ENCODE data around the gene OR14C36. TPM values are rescaled to one million over a fixed set of nuclear protein-coding genes. Genes with fewer than 3 reads are reported as not detected.

Gene OR14C36
- total and polyA plus RNA-seq, 2 donors (not counting 1 experiment from before 2014, with no cell fraction given) = not detected

DNA sequence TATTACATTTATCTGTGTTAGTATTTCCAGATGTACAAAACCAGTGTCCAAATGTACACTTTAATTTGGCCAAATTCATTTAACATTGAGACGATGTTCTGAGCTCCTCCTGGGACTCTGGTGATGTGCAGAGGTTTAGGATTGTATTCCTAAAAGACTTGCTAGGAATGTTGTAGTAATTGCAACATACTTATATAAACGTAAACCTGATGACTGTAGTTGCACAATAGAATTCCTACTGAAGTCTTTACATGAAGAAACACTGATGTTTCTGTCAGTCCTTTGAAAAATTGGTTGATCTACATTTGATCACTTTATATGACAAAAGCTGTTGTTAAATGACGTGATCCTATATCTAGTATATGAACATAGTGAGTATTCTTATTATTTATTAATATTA lies 5.1 kb upstream of the OR14C36 start:
- no peaks in the 10 kb centered on the region for H3K4me1 ChIP-seq (ENCODE audit: control insufficient read depth in 2 of 2, insufficient read depth in 2 of 2, low read length in 2 of 2)
- no peaks in the 10 kb centered on the region for H3K79me2 ChIP-seq (ENCODE audit: control insufficient read depth, insufficient read depth, low read length)
- no CpG with 5 or more reads among the region's 3 CpGs for WGBS (ENCODE audit: insufficient coverage)
- H3K4me2 ChIP-seq (replicated peaks; ENCODE audit: low read depth, low read length, poor library complexity, severe bottlenecking) = no peak overlapping the region
- TF ChIP-seq, protein P1, sequence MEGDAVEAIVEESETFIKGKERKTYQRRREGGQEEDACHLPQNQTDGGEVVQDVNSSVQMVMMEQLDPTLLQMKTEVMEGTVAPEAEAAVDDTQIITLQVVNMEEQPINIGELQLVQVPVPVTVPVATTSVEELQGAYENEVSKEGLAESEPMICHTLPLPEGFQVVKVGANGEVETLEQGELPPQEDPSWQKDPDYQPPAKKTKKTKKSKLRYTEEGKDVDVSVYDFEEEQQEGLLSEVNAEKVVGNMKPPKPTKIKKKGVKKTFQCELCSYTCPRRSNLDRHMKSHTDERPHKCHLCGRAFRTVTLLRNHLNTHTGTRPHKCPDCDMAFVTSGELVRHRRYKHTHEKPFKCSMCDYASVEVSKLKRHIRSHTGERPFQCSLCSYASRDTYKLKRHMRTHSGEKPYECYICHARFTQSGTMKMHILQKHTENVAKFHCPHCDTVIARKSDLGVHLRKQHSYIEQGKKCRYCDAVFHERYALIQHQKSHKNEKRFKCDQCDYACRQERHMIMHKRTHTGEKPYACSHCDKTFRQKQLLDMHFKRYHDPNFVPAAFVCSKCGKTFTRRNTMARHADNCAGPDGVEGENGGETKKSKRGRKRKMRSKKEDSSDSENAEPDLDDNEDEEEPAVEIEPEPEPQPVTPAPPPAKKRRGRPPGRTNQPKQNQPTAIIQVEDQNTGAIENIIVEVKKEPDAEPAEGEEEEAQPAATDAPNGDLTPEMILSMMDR (IDR thresholded peaks at IDR 0.05) = no peak
- no peak for TF ChIP-seq EZH2 (IDR thresholded peaks at IDR 0.05; ENCODE audit: borderline replicate concordance, insufficient read depth, low read depth, low read length, poor library complexity, severe bottlenecking)
- intact Hi-C loops (cut with micrococcal nuclease) = no loop called here
- no peak overlapping the region for H3K4me3 ChIP-seq (ENCODE audit: control extremely low read depth in 1 of 5, extremely low read depth in 1 of 5, insufficient read depth in 1 of 5, low read depth in 2 of 5, low read length in 4 of 5)
- H3K9me3 ChIP-seq (ENCODE audit: control extremely low read depth in 1 of 3, control insufficient read depth in 2 of 3, insufficient read depth in 1 of 3, low read length in 2 of 3) = no peaks in the 10 kb centered on the region
- peaks cover 0 to 4% (median 0%) of the 10 kb centered on the region in 4 experiments for H3K27me3 ChIP-seq (replicated peaks in 1 of 4; ENCODE audit: control extremely low read depth in 1 of 4, control insufficient read depth in 3 of 4, insufficient read depth in 4 of 4, low read length in 3 of 4)
- no peak overlapping the region for H3K4me3 Mint-ChIP-seq
- no peak overlapping the region for H3K9ac ChIP-seq (ENCODE audit: low read length)
- H3K4me1 Mint-ChIP-seq = no peaks in the 10 kb centered on the region
- POLR2A ChIA-PET = no interaction called here
- no peaks in the 10 kb centered on the region for H3K36me3 ChIP-seq (replicated peaks in 1 of 2; ENCODE audit: control extremely low read depth in 1 of 2, control insufficient read depth in 1 of 2, extremely low read depth in 1 of 2, insufficient read depth in 2 of 2, low read length in 1 of 2)
- H3K27ac Mint-ChIP-seq = no peak overlapping the region
- ATAC-seq (ENCODE audit: low read depth) (no peak), DNase-seq (no peak)
- H4K20me1 ChIP-seq (ENCODE audit: control insufficient read depth, insufficient read depth, low read length, poor library complexity, severe bottlenecking) = no peaks in the 10 kb centered on the region
- H3K27ac ChIP-seq (ENCODE audit: low read length in 2 of 2) = no peak overlapping the region
- H2AFZ ChIP-seq (ENCODE audit: insufficient read depth, low read depth, low read length, poor library complexity, severe bottlenecking) = no peak overlapping the region
- H3K27me3 Mint-ChIP-seq = peaks cover 5% of the 10 kb centered on the region
- no peaks in the 10 kb centered on the region for H3K9me3 Mint-ChIP-seq (ENCODE audit: insufficient read depth)
- CTCF ChIA-PET = no interaction called here

DNA sequence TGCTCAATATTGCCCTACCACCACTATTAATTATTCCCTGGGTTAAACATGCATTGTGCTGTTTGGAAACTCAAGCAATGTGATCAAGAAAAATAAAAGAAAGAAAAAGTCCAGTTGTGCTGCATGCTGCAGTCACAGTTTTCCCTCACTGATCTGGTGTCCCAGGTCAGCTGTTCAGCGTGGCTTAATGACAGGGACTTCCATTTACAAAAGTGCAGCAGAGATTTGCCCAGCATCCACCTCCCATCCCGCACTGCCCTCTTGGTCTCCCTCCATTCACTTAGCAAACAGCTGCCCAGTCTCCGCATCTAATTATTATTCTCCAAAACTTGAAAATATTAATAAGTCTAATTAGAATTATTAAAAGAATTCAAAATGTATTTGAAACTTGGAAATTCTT lies 10.8 kb downstream of the OR14C36 start:
- no peak overlapping the region for H3K4me3 Mint-ChIP-seq
- Histone ChIP-seq H3K27ac (ENCODE audit: low read length in 2 of 2) (no peak overlapping the region), H4K20me1 (ENCODE audit: control insufficient read depth, insufficient read depth, low read length, poor library complexity, severe bottlenecking) (no peaks in the 10 kb centered on the region), H3K4me2 (replicated peaks; ENCODE audit: low read depth, low read length, poor library complexity, severe bottlenecking) (no peak overlapping the region), H3K27me3 (replicated peaks in 1 of 4; ENCODE audit: control extremely low read depth in 1 of 4, control insufficient read depth in 3 of 4, insufficient read depth in 4 of 4, low read length in 3 of 4) (no peaks in the 10 kb centered on the region), H3K79me2 (ENCODE audit: control insufficient read depth, insufficient read depth, low read length) (no peaks in the 10 kb centered on the region), H3K9me3 (ENCODE audit: control extremely low read depth in 1 of 3, control insufficient read depth in 2 of 3, insufficient read depth in 1 of 3, low read length in 2 of 3) (no peaks in the 10 kb centered on the region), H3K4me3 (ENCODE audit: control extremely low read depth in 1 of 5, extremely low read depth in 1 of 5, insufficient read depth in 1 of 5, low read depth in 2 of 5, low read length in 4 of 5) (no peak overlapping the region), H2AFZ (ENCODE audit: insufficient read depth, low read depth, low read length, poor library complexity, severe bottlenecking) (no peak overlapping the region), H3K36me3 (replicated peaks in 1 of 2; ENCODE audit: control extremely low read depth in 1 of 2, control insufficient read depth in 1 of 2, extremely low read depth in 1 of 2, insufficient read depth in 2 of 2, low read length in 1 of 2) (no peaks in the 10 kb centered on the region), H3K4me1 (ENCODE audit: control insufficient read depth in 2 of 2, insufficient read depth in 2 of 2, low read length in 2 of 2) (no peaks in the 10 kb centered on the region), H3K9ac (ENCODE audit: low read length) (no peak overlapping the region)
- ATAC-seq (ENCODE audit: low read depth) = no peak
- no peaks in the 10 kb centered on the region for H3K9me3 Mint-ChIP-seq (ENCODE audit: insufficient read depth)
- 0% methylated on average over 1 of the region's 3 CpGs for WGBS (ENCODE audit: insufficient coverage)
- ChIA-PET POLR2A (no interaction called here), CTCF (interaction anchor here (0.8 kb wide), 1 partner anchor 474 kb away, joined by 3 read pairs; no protein-coding TSS in a partner anchor)
- H3K27ac Mint-ChIP-seq = no peak overlapping the region
- no peaks in the 10 kb centered on the region for H3K4me1 Mint-ChIP-seq
- DNase-seq = no peak
- intact Hi-C loops (cut with micrococcal nuclease) = no loop called here
- peaks cover 10% of the 10 kb centered on the region for H3K27me3 Mint-ChIP-seq
- no peak for TF ChIP-seq EZH2 (IDR thresholded peaks at IDR 0.05; ENCODE audit: borderline replicate concordance, insufficient read depth, low read depth, low read length, poor library complexity, severe bottlenecking)
- TF ChIP-seq, protein P1 (IDR thresholded peaks at IDR 0.05) = no peak
